ENCODE data around the gene HPS1. TPM values are rescaled to one million over a fixed set of nuclear protein-coding genes. Genes with fewer than 3 reads are reported as not detected.

Gene HPS1
- total and polyA plus RNA-seq, 2 of the 4 experiments (the other 2 are of a cell fraction), result 14.0 to 55.2 TPM

GRCh38 chr10:98436704-98437103 is 10.0 kb downstream of the HPS1 start:
- H3K4me1 ChIP-seq (ENCODE audit: control insufficient read depth, insufficient read depth, low read length), result peaks cover 9% of the 10 kb centered on the region; the same call in 1 of the 2 replicates
- no peak for DNase-seq
- no peak overlapping the region for H2BK5ac ChIP-seq (ENCODE audit: low read depth, low read length, poor library complexity, severe bottlenecking)
- no peak overlapping the region for H4K8ac ChIP-seq (ENCODE audit: low read depth in 2 of 2, low read length in 2 of 2)
- BruUV-seq (replicated peaks), result no TSS peak
- no peak overlapping the region for H2AK9ac ChIP-seq (replicated peaks; ENCODE audit: low read depth, low read length, poor library complexity)
- no peak overlapping the region for H4K5ac ChIP-seq (ENCODE audit: low read depth, low read length)
- no peak overlapping the region for H3K56ac ChIP-seq (ENCODE audit: extremely low read depth, insufficient read depth, low read length)
- no peak overlapping the region for H4K91ac ChIP-seq (ENCODE audit: insufficient read depth, low read depth, low read length)
- H3K79me1 ChIP-seq (ENCODE audit: low read depth in 1 of 2, low read length in 2 of 2), result peaks cover 3 to 7% of the 10 kb centered on the region in 2 experiments; a peak in 2 of 4 replicates
- no CpG with 5 or more reads among the region's 4 CpGs for WGBS, 2 experiments (ENCODE audit: extremely low coverage in 2 of 2, insufficient read length in 1 of 2)
- H2BK20ac ChIP-seq (ENCODE audit: low read depth, low read length), result no peak overlapping the region
- H2BK15ac ChIP-seq (ENCODE audit: low read depth, low read length), result no peak overlapping the region
- no peak overlapping the region for H3K4ac ChIP-seq (ENCODE audit: low read depth, low read length)
- H3K4me3 ChIP-seq (ENCODE audit: insufficient read depth, low read depth, low read length), result no peak overlapping the region
- no peak overlapping the region for H3K9ac ChIP-seq (ENCODE audit: low read depth, low read length)
- H3K36me3 ChIP-seq (ENCODE audit: control insufficient read depth, insufficient read depth, low read length), result peaks cover 45% of the 10 kb centered on the region
- no peaks in the 10 kb centered on the region for H3K9me3 ChIP-seq (ENCODE audit: control insufficient read depth, insufficient read depth, low read length)
- TF ChIP-seq MXI1 (IDR thresholded peaks at IDR 0.05; ENCODE audit: borderline replicate concordance, low read depth, low read length) (no peak), NFE2L2 (IDR thresholded peaks at IDR 0.05; ENCODE audit: low read depth, low read length) (no peak), FOS (IDR thresholded peaks at IDR 0.05; ENCODE audit: low read depth, low read length) (no peak), SMC3 (IDR thresholded peaks at IDR 0.05; ENCODE audit: low read depth, low read length) (no peak), RCOR1 (IDR thresholded peaks at IDR 0.05; ENCODE audit: insufficient replicate concordance, low read length) (no peak), BHLHE40 (IDR thresholded peaks at IDR 0.05; ENCODE audit: low read depth, low read length) (no peak), ELK1 (IDR thresholded peaks at IDR 0.05; ENCODE audit: borderline replicate concordance, low read depth, low read length) (no peak), MAFK (IDR thresholded peaks at IDR 0.05; ENCODE audit: low read depth, low read length) (no peak), POLR2A (IDR thresholded peaks at IDR 0.05; ENCODE audit: low read depth, low read length) (no peak), RAD21 (IDR thresholded peaks at IDR 0.05; ENCODE audit: low read length) (no peak), CTCF (conservative IDR thresholded peaks at IDR 0.05; ENCODE audit: low read depth, low read length) (no peak)
- TF ChIP-seq, protein P1, sequence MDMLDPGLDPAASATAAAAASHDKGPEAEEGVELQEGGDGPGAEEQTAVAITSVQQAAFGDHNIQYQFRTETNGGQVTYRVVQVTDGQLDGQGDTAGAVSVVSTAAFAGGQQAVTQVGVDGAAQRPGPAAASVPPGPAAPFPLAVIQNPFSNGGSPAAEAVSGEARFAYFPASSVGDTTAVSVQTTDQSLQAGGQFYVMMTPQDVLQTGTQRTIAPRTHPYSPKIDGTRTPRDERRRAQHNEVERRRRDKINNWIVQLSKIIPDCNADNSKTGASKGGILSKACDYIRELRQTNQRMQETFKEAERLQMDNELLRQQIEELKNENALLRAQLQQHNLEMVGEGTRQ (IDR thresholded peaks at IDR 0.05; ENCODE audit: low read depth, low read length), result no peak
- H2BK120ac ChIP-seq (ENCODE audit: low read depth, low read length), result no peak overlapping the region
- H3K23ac ChIP-seq (ENCODE audit: low read depth, low read length), result no peak overlapping the region
- intact Hi-C loops (cut with micrococcal nuclease) (no loop called here), dilution Hi-C loops (cut with HindIII; ENCODE audit: low sequenced_read_pairs, unreplicated experiment) (no loop called here), in situ Hi-C loops (cut with MboI; ENCODE audit: low sequenced_read_pairs) (no loop called here)
- no peak overlapping the region for H2AFZ ChIP-seq (replicated peaks; ENCODE audit: low read length, poor library complexity)
- H4K20me1 ChIP-seq (ENCODE audit: insufficient read depth, low read length), result no peaks in the 10 kb centered on the region
- no peak overlapping the region for H3K18ac ChIP-seq (ENCODE audit: low read depth, low read length)
- ChIA-PET POLR2A (ENCODE audit: unreplicated experiment) (no interaction called here), CTCF (interaction anchor here (0.6 kb wide), 1 partner anchor 748 kb away, joined by 5 read pairs; no protein-coding TSS in a partner anchor)
- H3K14ac ChIP-seq (replicated peaks; ENCODE audit: low read depth, low read length), result no peak overlapping the region
- no peak overlapping the region for H3K4me2 ChIP-seq (ENCODE audit: low read depth, low read length)
- ATAC-seq (ENCODE audit: low read depth), result no peak
- no peaks in the 10 kb centered on the region for H3K27me3 ChIP-seq (ENCODE audit: control insufficient read depth, insufficient read depth, low read length)
- H3K27ac ChIP-seq (ENCODE audit: insufficient read depth, low read length), result no peak overlapping the region
- H2AK5ac ChIP-seq (ENCODE audit: low read depth, low read length), result no peak overlapping the region
- peaks cover 15% of the 10 kb centered on the region for H3K9me1 ChIP-seq (ENCODE audit: insufficient read depth, low read length)

All from IMR-90 (cell line).